GM23248 (cell line): ENCODE data around the gene PC. TPM values are rescaled to one million over a fixed set of nuclear protein-coding genes. Genes with fewer than 3 reads are reported as not detected.
"Not testable (repeated sequence)": the region's sequence is repeated elsewhere in the genome, so short reads cannot be mapped to it uniquely, and the experiment has no call there.

ENCODE experiments used
- DNase-seq: peaks from one replicate; pipeline ENCODE4 v3.0.0-alpha.2; 2015
- H2AFZ ChIP-seq: fragments of 200-600 bp; sonication (generic); 2 replicates; pipeline ENCODE4 v1.6.1; 2016; ENCODE audit warnings: antibody characterized with exemption
- H3F3A ChIP-seq: fragments of 200-600 bp; sonication (generic); 2 replicates; pipeline ENCODE4 v1.6.1; 2016; ENCODE audit warnings: mild to moderate bottlenecking, antibody characterized with exemption, mixed run types; ENCODE audit not compliant: insufficient read depth
- H3K27ac ChIP-seq: fragments of 200-600 bp; sonication (generic); 2 replicates; pipeline ENCODE4 v1.5.1; 2016; ENCODE audit warnings: mild to moderate bottlenecking
- H3K27me3 ChIP-seq: fragments of 200-600 bp; sonication (generic); replicated peaks from 2 replicates; pipeline ENCODE4 v1.6.1; 2016; ENCODE audit warnings: mild to moderate bottlenecking; ENCODE audit not compliant: insufficient read depth
- H3K36me3 ChIP-seq: fragments of 200-600 bp; sonication (generic); 2 replicates; pipeline ENCODE4 v1.6.1; 2016; ENCODE audit warnings: low read depth, mild to moderate bottlenecking
- H3K4me1 ChIP-seq: fragments of 200-600 bp; sonication (generic); 2 replicates; pipeline ENCODE4 v1.6.1; 2016; ENCODE audit warnings: mild to moderate bottlenecking; ENCODE audit not compliant: insufficient read depth
- H3K4me2 ChIP-seq: fragments of 200-600 bp; sonication (generic); one replicate; pipeline ENCODE4 v1.6.1; 2016; ENCODE audit warnings: mild to moderate bottlenecking; ENCODE audit not compliant: unreplicated experiment
- H3K4me3 ChIP-seq: fragments of 200-600 bp; sonication (generic); 2 replicates; pipeline ENCODE4 v1.5.1; 2016; ENCODE audit warnings: mild to moderate bottlenecking
- H3K79me2 ChIP-seq: fragments of 200-600 bp; sonication (generic); 2 replicates; pipeline ENCODE4 v1.6.1; 2016; ENCODE audit warnings: mild to moderate bottlenecking; ENCODE audit not compliant: insufficient read depth
- H3K9ac ChIP-seq: fragments of 200-600 bp; sonication (generic); 2 replicates; pipeline ENCODE4 v1.6.1; 2016; ENCODE audit warnings: mild to moderate bottlenecking
- H3K9me2 ChIP-seq: fragments of 200-600 bp; sonication (generic); 2 replicates; pipeline ENCODE4 v1.6.1; 2016; ENCODE audit warnings: mixed run types, mild to moderate bottlenecking, moderate library complexity; ENCODE audit not compliant: insufficient read depth
- H3K9me3 ChIP-seq: fragments of 200-600 bp; sonication (generic); one replicate; pipeline ENCODE4 v1.6.1; 2017; ENCODE audit warnings: low read depth
- H4K20me1 ChIP-seq: fragments of 200-600 bp; sonication (generic); 2 replicates; pipeline ENCODE4 v1.6.0; 2016; ENCODE audit not compliant: insufficient read depth
- EZH2 ChIP-seq: fragments of 200-600 bp; sonication (generic); IDR thresholded peaks from 2 replicates; pipeline ENCODE4 v1.6.1; 2018; ENCODE audit warnings: antibody characterized with exemption, mild to moderate bottlenecking; ENCODE audit not compliant: insufficient read depth, poor library complexity, severe bottlenecking
- EZH2phosphoT487 ChIP-seq: fragments of 200-600 bp; sonication (generic); IDR thresholded peaks from 2 replicates; pipeline ENCODE4 v1.6.1; 2018; ENCODE audit warnings: antibody characterized with exemption, moderate library complexity, mild to moderate bottlenecking, low read depth; ENCODE audit not compliant: insufficient read depth
- WGBS, 2 experiments: methylation state at CpG; one replicate each; pipeline ENCODE4 v1.1.6; 2015 to 2017; ENCODE audit warnings: low lambda C conversion rate in 2 of 2, low coverage in 1 of 2; ENCODE audit errors: missing lambda C conversion rate in 2 of 2; 5-methylcytosine and 5-hydroxymethylcytosine counted together
- in situ Hi-C: fragments of 300-500 bp; cut with MboI; formaldehyde crosslinking; loops from 2 replicates; pipeline ENCODE4 v1.15.0; 2020
- polyA plus RNA-seq: library from polyadenylated mRNA; unstranded; fragments of >200 nt; fragmentation: Nextera tagmentation; extraction: Ambion mirVana; gene quantifications from 2 replicates; pipeline ENCODE4 v1.2.1, GENCODE V29; 2016
- total RNA-seq: library from RNA; depleted of rRNA; stranded (reverse); fragments of >200 nt; shearing (Covaris generic); gene quantifications from 2 replicates; pipeline ENCODE4 v1.2.3, GENCODE V29; 2014; rRNA removed

Gene PC
- 16.4 and 23.1 TPM in 2 replicates for total RNA-seq
- polyA plus RNA-seq = 16.6 and 17.7 TPM in 2 replicates

GRCh38 chr11:66958232-66958955 lies at the start of gene PC:
Gene PC (minus strand): TSS chr11:66958383. CDS start chr11:66872159, 86,224 bp downstream.
- peak within 1 kb of the TSS; percentile 44 for H3K27ac ChIP-seq
- H3F3A ChIP-seq = peaks cover 8% of the 10 kb centered on the region; the same call in 1 of the 2 replicates
- in situ Hi-C loops = no loop called here
- H3K9me2 ChIP-seq = no peaks in the 10 kb centered on the region
- DNase-seq = peak; percentile 100
- H3K79me2 ChIP-seq = 0 out of 2 replicates have a peak, but pooled peaks cover 3% of the 10 kb centered on the region
- peak within 1 kb of the TSS; percentile 73 for H3K4me3 ChIP-seq
- WGBS, 2 experiments = 1 to 2% methylated on average over 59 to 60 of the region's 74 CpGs
- peaks cover 19% of the 10 kb centered on the region for H3K4me1 ChIP-seq
- TF ChIP-seq EZH2 (no peak), EZH2phosphoT487 (no peak)
- H3K9me3 ChIP-seq = no peaks in the 10 kb centered on the region
- H3K27me3 ChIP-seq = no peaks in the 10 kb centered on the region
- H3K9ac ChIP-seq = peak within 1 kb of the TSS; percentile 49
- peak within 1 kb of the TSS; percentile 66 for H3K4me2 ChIP-seq
- H2AFZ ChIP-seq = peak within 1 kb of the TSS; percentile 81
- H4K20me1 ChIP-seq = no peaks in the 10 kb centered on the region
- no peaks in the 10 kb centered on the region for H3K36me3 ChIP-seq

- Histone ChIP-seq H2AFZ (no peak overlapping the region), H3K4me1 (no peaks in the 10 kb centered on the region), H4K20me1 (no peaks in the 10 kb centered on the region), H3K79me2 (no peaks in the 10 kb centered on the region), H3F3A (no peaks in the 10 kb centered on the region), H3K36me3 (no peaks in the 10 kb centered on the region), H3K9ac (no peak overlapping the region), H3K4me3 (no peak overlapping the region), H3K27ac (no peak overlapping the region), H3K4me2 (no peak overlapping the region), H3K27me3 (no peaks in the 10 kb centered on the region), H3K9me3 (no peaks in the 10 kb centered on the region), H3K9me2 (no peaks in the 10 kb centered on the region)
- 88 to 91% methylated on average over 7 of the region's 7 CpGs for WGBS, 2 experiments
- TF ChIP-seq EZH2 = no peak
- TF ChIP-seq EZH2phosphoT487 = no peak
- no peak for DNase-seq
- in situ Hi-C loops = no loop called here
Measured at GRCh38 chr11:67007126-67007525, 48.9 kb upstream of the PC start.

DNA sequence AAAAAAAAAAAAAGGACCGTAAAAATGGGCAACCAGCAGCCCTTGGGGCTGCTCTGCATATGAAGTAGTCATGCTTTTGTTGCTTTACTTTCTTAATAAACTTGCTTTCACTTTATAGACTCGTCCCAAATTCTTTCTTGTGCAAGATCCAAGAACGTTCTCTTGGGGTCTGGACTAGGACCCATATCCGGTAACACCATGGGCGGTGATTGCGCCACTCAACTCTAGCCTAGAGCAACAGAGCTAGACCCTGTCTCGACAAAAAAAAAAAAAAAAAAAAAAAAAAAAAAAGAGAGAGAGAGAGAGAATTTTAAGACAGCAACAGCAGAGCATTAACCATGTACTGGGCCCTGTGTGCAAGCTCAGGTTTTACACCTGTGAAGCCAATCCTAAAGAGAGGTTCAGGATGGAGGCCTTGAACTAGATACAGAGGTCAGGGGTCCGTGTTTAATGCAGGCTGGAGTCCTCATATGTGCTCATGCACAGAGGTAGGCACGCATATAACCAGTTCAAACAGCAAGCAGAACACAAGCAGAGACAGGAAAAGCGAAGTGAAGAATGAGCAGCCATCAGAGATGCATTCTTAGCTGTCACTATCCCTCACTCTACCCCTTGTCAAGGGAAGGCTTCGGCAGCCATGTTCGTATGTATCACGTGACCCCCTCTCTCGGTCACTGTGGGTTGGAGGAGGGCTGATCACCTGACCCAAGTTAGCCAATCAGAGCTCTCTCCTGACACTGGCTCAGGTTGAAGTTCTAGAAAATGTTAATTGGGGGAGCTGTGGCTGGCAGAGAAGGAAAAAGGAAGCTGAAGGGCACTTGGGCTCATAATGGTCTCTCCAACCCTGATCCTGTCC lies 48.1 kb upstream of the PC start:
- Histone ChIP-seq H3K4me1 (no peaks in the 10 kb centered on the region), H4K20me1 (no peaks in the 10 kb centered on the region), H3K9me3 (no peaks in the 10 kb centered on the region), H3K4me2 (no peak overlapping the region), H3K36me3 (no peaks in the 10 kb centered on the region), H3K9me2 (no peaks in the 10 kb centered on the region), H2AFZ (0 out of 2 replicates have a peak overlapping the region, but pooled peaks have one; percentile 11), H3K4me3 (no peak overlapping the region), H3F3A (no peaks in the 10 kb centered on the region), H3K9ac (no peak overlapping the region), H3K27ac (no peak overlapping the region), H3K27me3 (no peaks in the 10 kb centered on the region), H3K79me2 (no peaks in the 10 kb centered on the region)
- TF ChIP-seq EZH2phosphoT487 (no peak), EZH2 (no peak)
- in situ Hi-C loops = no loop called here
- WGBS, 2 experiments = 75 to 78% methylated on average over 13 to 14 of the region's 14 CpGs
- DNase-seq = peak; percentile 27

DNA sequence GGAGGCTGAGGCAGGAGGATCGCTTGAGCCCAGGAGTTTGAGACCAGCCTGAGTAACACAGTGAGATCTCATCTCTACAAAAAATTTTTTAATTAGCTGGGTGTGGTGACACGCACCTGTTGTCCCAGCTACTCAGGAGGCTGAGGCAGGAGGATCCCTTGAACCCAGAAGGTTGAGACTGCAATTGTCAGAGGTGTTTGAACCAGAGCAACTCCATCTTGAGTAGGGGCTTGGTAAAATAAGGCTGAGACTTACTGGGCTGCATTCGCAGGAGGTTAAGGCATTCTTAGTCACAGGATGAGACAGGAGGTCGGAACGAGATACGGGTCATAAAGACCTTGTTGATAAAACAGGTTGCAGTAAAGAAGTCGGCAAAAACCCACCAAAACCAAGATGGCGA lies 47.0 kb upstream of the PC start:
- H3K9ac ChIP-seq, H3K36me3 ChIP-seq, H3K4me1 ChIP-seq, H3K9me3 ChIP-seq, H3K4me2 ChIP-seq, H3K4me3 ChIP-seq, H3K27me3 ChIP-seq, H3K27ac ChIP-seq, in situ Hi-C loops, DNase-seq, H3K9me2 ChIP-seq, H4K20me1 ChIP-seq, H2AFZ ChIP-seq, H3F3A ChIP-seq, H3K79me2 ChIP-seq: not testable (repeated sequence)
- 91 to 93% methylated on average over 8 of the region's 8 CpGs for WGBS, 2 experiments
